Suppressor macrophage (primary cell): ENCODE results near the gene CAT.

Experiments
- DNase-seq, 4 experiments: peaks; one replicate each; pipeline ENCODE4 v3.0.0-alpha.2; 2020 to 2022

The CAT gene

GRCh38 chr11:34461215-34461614 lies 22.5 kb downstream of the CAT start:
- no peak for DNase-seq

GRCh38 chr11:34464591-34465051 lies 25.9 kb downstream of the CAT start:
- DNase-seq, result peak; percentile 51 to 79 (median 70)

GRCh38 chr11:34466802-34467488 lies 28.2 kb downstream of the CAT start:
- no peak for DNase-seq

- peak; percentile 59 to 76 (median 68) for DNase-seq
Measured at GRCh38 chr11:34468209-34468841, 29.6 kb downstream of the CAT start.

- no peak for DNase-seq
Measured at GRCh38 chr11:34473603-34474169, 35.0 kb downstream of the CAT start.

GRCh38 chr11:34475656-34476055 lies 36.9 kb downstream of the CAT start:
- no peak for DNase-seq

GRCh38 chr11:34476849-34477248 lies 38.1 kb downstream of the CAT start:
- no peak for DNase-seq

- no peak for DNase-seq
Measured at GRCh38 chr11:34478845-34479663, 40.3 kb downstream of the CAT start.

- DNase-seq, result no peak
Measured at GRCh38 chr11:34480314-34480713, 41.6 kb downstream of the CAT start.

- DNase-seq, result no peak
Measured at GRCh38 chr11:34481307-34481706, 42.6 kb downstream of the CAT start.

- DNase-seq, result no peak
Measured at GRCh38 chr11:34483106-34483874, 44.6 kb downstream of the CAT start.

- DNase-seq, result no peak
Measured at GRCh38 chr11:34487430-34487829, 48.7 kb downstream of the CAT start.

GRCh38 chr11:34488855-34489557 lies 50.3 kb downstream of the CAT start:
- no peak for DNase-seq

GRCh38 chr11:34490304-34490703 lies 51.6 kb downstream of the CAT start:
- DNase-seq, result no peak

- peak; percentile 82 to 88 (median 86) for DNase-seq
Measured at GRCh38 chr11:34492806-34493414, 54.2 kb downstream of the CAT start.

- peak in 2 of 4 experiments; percentile 6 to 31 for DNase-seq
Measured at GRCh38 chr11:34493468-34493867, 54.7 kb downstream of the CAT start.

GRCh38 chr11:34493926-34494595 lies 55.3 kb downstream of the CAT start:
- DNase-seq, result no peak

- DNase-seq, result no peak
Measured at GRCh38 chr11:34495239-34495723, 56.5 kb downstream of the CAT start.

GRCh38 chr11:34495724-34496377 lies 57.1 kb downstream of the CAT start:
- DNase-seq, result no peak
